ENCODE data around the gene HPN. TPM values are rescaled to one million over a fixed set of nuclear protein-coding genes. Genes with fewer than 3 reads are reported as not detected.

The HPN gene
- total RNA-seq, 1 donor from 2014 or later = not detected

- Mint-ChIP-seq H3K27me3 (ENCODE audit: unreplicated experiment) (peaks cover 35% of the 10 kb centered on the region), H3K4me3 (ENCODE audit: unreplicated experiment) (no peak overlapping the region), H3K4me1 (ENCODE audit: unreplicated experiment) (no peaks in the 10 kb centered on the region), H3K9me3 (ENCODE audit: unreplicated experiment) (no peaks in the 10 kb centered on the region), H3K36me3 (ENCODE audit: unreplicated experiment) (no peaks in the 10 kb centered on the region), H3K27ac (ENCODE audit: unreplicated experiment) (no peak overlapping the region)
- no peak for DNase-seq (ENCODE audit: extremely low spot score, unreplicated experiment)
- TF ChIP-seq CTCF (IDR thresholded peaks at IDR 0.05) = no peak
Measured at GRCh38 chr19:35059006-35059798, 17.7 kb downstream of the HPN start.

- H3K4me3 Mint-ChIP-seq (ENCODE audit: unreplicated experiment) = no peak overlapping the region
- H3K9me3 Mint-ChIP-seq (ENCODE audit: unreplicated experiment) = no peaks in the 10 kb centered on the region
- H3K4me1 Mint-ChIP-seq (ENCODE audit: unreplicated experiment) = no peaks in the 10 kb centered on the region
- H3K27ac Mint-ChIP-seq (ENCODE audit: unreplicated experiment) = no peak overlapping the region
- H3K36me3 Mint-ChIP-seq (ENCODE audit: unreplicated experiment) = no peaks in the 10 kb centered on the region
- no peak for TF ChIP-seq CTCF (IDR thresholded peaks at IDR 0.05)
- no peak for DNase-seq (ENCODE audit: extremely low spot score, unreplicated experiment)
- H3K27me3 Mint-ChIP-seq (ENCODE audit: unreplicated experiment) = peaks cover 35% of the 10 kb centered on the region
Measured at GRCh38 chr19:35059799-35060091, 18.2 kb downstream of the HPN start.

- no peak for DNase-seq (ENCODE audit: extremely low spot score, unreplicated experiment)
- no peak overlapping the region for H3K4me3 Mint-ChIP-seq (ENCODE audit: unreplicated experiment)
- H3K27me3 Mint-ChIP-seq (ENCODE audit: unreplicated experiment) = peaks cover 30% of the 10 kb centered on the region
- H3K27ac Mint-ChIP-seq (ENCODE audit: unreplicated experiment) = no peak overlapping the region
- H3K4me1 Mint-ChIP-seq (ENCODE audit: unreplicated experiment) = no peaks in the 10 kb centered on the region
- no peaks in the 10 kb centered on the region for H3K36me3 Mint-ChIP-seq (ENCODE audit: unreplicated experiment)
- no peak for TF ChIP-seq CTCF (IDR thresholded peaks at IDR 0.05)
- no peaks in the 10 kb centered on the region for H3K9me3 Mint-ChIP-seq (ENCODE audit: unreplicated experiment)
Measured at GRCh38 chr19:35060160-35060855, 18.8 kb downstream of the HPN start.

DNA sequence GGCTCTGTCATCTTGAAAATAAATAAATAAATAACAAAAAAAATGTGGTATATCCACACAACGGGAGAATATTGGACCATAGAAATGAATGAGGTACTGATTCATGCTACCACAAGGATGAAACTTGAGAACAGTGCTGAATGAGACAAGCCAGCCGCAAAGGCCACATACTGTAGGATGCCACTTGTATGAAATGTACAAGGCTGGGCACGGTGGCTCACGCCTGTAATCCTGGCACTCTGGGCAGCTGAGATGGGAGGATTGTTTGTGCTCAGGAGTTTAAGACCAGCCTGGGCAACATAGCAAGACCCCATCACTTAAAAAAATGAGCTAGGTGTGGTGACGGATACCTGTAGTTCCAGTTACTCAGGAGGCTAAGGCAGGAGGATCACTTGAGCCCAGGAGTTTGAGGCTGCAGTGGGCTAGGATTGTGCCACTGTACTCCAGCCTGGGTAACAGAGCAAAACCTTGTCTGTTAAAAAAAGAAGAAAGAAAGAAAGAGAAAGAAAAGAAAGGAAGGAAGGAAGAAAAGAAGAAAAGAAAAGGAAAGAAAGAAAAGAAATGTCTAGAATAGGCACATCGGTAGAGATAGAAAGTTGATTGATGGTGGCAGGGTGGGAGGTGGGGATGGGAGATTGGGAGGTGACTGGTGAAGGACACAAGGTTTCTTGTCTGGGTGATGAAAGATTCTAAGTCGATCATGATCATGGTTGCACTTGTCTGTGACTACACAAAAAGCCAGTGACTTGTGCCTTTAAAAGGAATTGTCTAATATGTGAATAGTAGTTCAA, 20.3 kb downstream of the HPN start:
- no peak for TF ChIP-seq CTCF (IDR thresholded peaks at IDR 0.05)
- no peak for DNase-seq (ENCODE audit: extremely low spot score, unreplicated experiment)

DNA sequence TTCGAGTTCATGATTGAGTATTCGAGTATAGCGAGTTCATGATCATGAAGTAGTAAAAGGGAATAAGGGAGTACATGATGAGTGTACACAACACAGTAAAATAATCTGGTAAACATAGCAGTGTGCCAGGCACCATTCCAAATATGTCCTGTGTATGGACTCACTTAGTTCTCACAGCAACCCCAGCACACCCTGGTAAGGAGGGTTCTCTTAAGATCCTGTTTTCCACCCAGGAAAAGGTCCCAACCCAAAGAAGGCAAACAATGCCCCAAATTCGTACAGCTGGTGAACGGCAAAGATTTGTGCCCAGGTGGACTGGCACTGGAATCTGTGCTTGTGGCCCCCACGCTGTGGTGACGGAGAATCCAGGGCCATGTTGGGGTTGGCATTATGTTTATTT, 21.4 kb downstream of the HPN start:
- H3K4me1 Mint-ChIP-seq (ENCODE audit: unreplicated experiment) = peaks cover 1% of the 10 kb centered on the region

More for the DNA sequence above, 20.3 kb downstream of the HPN start:
- H3K36me3 Mint-ChIP-seq (ENCODE audit: unreplicated experiment) = no peaks in the 10 kb centered on the region
- no peaks in the 10 kb centered on the region for H3K4me1 Mint-ChIP-seq (ENCODE audit: unreplicated experiment)
- peaks cover 17% of the 10 kb centered on the region for H3K27me3 Mint-ChIP-seq (ENCODE audit: unreplicated experiment)
- no peak overlapping the region for H3K27ac Mint-ChIP-seq (ENCODE audit: unreplicated experiment)
- no peaks in the 10 kb centered on the region for H3K9me3 Mint-ChIP-seq (ENCODE audit: unreplicated experiment)
- no peak overlapping the region for H3K4me3 Mint-ChIP-seq (ENCODE audit: unreplicated experiment)

More for the DNA sequence above, 21.4 kb downstream of the HPN start:
- H3K4me3 Mint-ChIP-seq (ENCODE audit: unreplicated experiment) = no peak overlapping the region
- no peak for DNase-seq (ENCODE audit: extremely low spot score, unreplicated experiment)
- no peaks in the 10 kb centered on the region for H3K9me3 Mint-ChIP-seq (ENCODE audit: unreplicated experiment)
- H3K36me3 Mint-ChIP-seq (ENCODE audit: unreplicated experiment) = no peaks in the 10 kb centered on the region
- no peak for TF ChIP-seq CTCF (IDR thresholded peaks at IDR 0.05)
- no peak overlapping the region for H3K27ac Mint-ChIP-seq (ENCODE audit: unreplicated experiment)
- peaks cover 14% of the 10 kb centered on the region for H3K27me3 Mint-ChIP-seq (ENCODE audit: unreplicated experiment)

Data from osteocyte (in vitro differentiated cells).